DMS 273 (cell line): ENCODE data around the gene MAGI2.
"Not testable (repeated sequence)": the region's sequence is repeated elsewhere in the genome, so short reads cannot be mapped to it uniquely, and the experiment has no call there.

Source experiments
- DNase-seq: peaks from one replicate; lab custom pipeline; 2025; ENCODE audit not compliant: unreplicated experiment; lab: John Stamatoyannopoulos, UW

The MAGI2 gene

DNA sequence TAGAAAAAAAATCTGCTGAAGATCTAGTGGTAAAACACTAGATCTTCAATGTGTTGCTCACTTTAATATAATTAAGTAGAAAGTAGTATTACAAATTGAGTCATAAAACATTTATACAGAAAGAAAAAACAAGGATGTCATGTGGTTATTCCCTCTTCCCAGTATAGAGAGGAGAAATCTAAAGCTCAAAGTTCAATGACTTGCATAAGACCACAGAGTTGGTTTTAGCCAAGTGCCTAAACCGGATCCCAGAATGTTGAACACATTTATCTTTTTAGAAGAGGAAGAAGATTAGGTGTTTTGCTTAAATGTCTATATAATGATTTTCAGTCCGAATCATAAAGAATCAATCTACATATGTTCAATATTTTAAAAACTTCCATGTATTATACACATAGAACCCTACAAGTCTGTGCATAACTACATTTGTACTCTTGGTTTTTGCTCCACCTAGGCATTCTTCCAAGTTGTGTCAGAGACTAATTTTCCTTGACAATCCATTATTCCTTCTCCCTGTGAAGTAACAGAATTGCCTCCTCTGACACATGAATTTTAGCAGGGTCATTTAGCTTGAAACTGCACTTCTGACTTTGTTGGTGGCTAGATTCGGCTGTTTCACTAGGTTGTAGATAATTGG, 389.2 kb downstream of the MAGI2 start:
- DNase-seq = no peak

DNA sequence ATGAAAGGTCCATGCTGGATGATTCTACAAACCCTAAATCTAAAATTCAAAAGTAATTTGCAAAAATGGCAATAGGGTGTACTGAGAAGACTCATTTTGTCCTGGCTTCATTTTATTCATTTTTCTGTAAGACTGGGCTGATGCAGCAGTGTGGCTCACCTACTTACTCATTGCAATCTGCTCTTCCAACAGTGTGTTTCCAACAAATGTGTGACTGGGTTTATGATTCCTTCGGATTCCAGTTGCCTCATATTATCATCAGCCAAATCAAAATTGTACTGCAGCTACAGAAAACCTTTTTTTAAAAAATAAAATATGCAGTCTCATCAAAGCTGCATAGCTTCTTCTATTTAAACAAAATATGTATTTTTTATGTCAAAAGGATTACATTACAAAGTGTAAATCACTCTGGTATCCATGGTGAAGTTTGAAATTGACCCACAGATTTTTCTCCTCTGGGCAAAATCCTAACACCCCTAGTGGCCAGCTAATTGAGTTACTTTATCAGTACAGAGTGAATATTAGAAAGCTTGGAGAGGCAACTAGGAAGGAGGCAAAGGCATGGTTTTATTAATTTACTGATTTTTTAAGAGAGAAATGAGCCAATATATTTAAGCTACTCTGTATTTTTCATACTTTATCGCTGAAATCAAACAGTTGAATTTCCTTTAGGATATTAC, 390.3 kb downstream of the MAGI2 start:
- peak; percentile 22 for DNase-seq

GRCh38 chr7:79060498-79060897, 393.0 kb downstream of the MAGI2 start:
- DNase-seq = no peak

GRCh38 chr7:79055722-79056415, 397.6 kb downstream of the MAGI2 start:
- DNase-seq = no peak

- no peak for DNase-seq
These were observed 401.6 kb downstream of the MAGI2 start for GRCh38 chr7:79051915-79052314.

DNA sequence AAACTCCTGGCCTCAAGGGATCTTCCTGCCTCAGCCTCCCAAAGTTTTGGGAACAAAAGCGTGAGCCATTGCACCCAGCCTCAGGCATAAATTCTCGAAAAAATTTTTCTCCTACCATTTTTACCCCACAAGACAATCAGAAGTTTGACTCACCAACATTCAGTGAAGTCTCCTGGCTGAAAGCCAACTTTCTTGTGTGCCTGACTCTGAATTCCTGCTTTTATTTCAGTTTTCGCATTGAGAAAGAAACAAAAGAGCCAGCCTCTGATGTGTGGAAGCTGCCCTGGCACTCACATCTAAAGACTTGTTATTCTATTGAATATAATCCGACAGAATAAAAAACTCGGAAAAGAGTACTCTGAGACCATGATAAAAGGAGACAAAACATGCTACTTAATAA, 402.9 kb downstream of the MAGI2 start:
- DNase-seq = peak; percentile 33

DNA sequence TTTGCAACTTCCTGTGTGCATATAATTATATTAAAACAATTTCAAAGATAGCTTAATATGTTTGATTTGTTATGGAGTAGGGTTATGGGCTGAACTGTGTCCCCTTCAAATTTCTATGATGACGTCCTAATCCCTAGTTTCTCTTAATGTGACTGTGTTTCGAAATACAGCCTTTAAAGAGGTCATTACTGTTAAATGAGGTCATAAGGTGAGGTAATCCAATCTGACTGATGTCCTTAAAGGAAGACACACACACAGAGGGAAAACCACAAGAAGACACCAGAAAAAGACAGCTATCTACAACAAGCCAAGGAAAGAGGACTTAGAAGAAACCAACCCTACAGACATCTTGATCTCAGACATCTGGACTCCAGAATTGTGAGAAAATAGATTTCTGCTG, 407.4 kb downstream of the MAGI2 start:
- DNase-seq = no peak

DNA sequence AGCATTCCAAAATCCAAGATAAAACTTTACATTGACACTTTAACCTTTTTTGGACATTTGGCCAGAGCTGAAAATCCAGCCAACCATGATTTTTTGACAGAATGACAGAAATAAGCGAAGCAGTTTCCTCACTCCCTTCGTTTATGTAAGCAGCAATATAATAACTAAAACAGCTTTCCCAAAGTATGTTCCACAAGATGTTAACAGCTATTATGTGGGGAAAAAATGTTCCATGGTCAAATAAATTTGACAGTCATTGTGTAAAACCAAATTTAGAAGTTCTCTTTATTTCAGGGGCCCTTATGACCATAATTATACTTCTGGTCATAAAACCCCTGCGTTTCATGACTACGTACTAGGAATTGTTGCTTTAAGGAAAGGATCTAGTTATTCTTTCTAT, 416.5 kb downstream of the MAGI2 start:
- DNase-seq = no peak

DNA sequence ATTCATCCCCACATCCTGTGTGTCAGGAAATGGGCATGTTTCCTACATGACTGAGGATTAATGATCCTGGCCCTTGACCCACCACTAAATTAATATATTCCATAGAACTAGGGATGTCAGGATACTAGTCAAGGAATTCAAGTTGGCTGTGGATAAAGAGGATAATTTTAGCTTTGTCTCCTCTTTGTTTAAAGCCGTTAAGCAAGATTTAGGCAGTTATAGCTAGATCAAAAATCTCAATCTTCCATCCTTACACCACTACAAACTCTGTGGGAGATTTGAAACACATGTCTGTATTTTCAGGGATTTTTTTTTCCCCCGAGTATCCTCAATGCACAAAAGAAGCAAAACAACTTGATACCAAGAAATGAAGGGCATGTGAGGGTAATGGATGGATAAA, 417.1 kb downstream of the MAGI2 start:
- no peak for DNase-seq

DNA sequence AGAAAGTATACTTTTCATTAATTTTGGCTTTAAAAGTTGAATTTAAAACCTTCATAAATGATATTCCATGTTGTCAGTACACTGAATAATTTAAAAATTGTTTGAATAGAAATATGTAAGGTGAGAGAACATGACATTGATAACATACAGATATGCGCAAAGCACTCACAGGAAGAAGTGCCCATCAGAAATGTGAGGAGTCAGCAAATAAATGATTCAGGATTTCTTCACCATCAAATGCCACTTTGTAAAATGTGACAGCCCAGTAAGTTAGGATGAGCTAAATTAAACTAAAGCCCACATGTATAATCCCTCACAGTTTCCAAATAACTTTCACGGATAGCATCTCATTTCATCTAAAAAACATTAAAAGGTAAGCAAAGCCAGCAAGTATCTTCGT, 417.6 kb downstream of the MAGI2 start:
- no peak for DNase-seq

DNA sequence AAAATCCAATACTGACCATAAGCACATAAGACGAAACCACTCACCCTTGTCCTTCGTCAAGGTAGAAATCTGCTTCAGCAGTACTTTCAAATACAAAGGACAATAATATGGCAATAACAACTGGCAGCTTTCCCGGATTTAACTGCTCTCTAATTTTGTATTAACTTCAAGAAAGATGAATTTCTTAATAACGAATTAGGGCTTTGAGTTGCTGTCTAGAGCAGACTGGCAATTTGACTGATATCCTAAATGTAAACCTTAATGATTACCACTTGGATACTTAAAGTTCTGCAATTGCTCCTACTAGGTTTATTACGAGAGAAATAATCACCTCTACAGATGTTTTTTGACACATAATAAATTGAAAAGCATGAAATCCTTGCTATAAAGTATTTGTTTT, 418.7 kb downstream of the MAGI2 start:
- no peak for DNase-seq

GRCh38 chr7:79019711-79020110, 433.8 kb downstream of the MAGI2 start:
- DNase-seq = not testable (repeated sequence)

DNA sequence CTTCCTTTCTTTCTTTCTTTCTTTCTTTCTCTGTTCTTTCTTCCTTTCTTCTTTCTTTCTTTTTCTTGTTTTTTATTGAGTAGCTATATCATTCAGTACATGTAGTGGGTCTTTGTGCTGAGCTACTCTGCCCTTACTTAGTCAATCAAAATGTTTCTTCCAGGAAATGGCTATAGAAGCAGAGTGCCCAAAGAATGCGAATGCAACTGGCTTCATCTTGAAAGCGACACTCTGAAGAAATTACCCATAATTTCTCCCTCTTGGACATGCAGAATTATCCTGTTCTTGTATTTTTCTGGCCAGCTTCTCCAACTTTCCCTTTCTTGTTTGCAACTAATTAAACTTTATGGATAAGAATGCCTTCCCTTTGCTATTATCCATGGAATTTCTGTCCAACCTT, 441.5 kb downstream of the MAGI2 start:
- DNase-seq = no peak

- DNase-seq = no peak
These were observed 443.8 kb downstream of the MAGI2 start for GRCh38 chr7:79009647-79010046.

DNA sequence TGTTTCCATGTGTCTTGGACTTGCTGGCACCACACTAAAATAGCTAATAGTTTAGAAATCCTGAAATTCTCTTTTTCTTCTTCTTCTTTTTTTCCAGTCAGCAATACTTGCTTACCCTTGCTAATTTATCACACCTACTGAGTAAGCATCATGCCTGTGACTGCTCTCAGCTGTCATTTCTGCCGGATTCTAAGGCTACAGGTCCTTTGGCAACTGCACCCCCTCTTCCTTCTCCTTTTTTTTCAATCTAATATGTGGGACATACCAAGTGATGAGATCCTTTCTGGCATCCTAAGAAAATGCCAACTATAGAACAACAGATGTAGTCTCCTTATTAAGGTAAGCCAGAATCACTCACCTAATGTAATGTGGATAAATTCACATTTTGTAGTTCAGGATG, 444.7 kb downstream of the MAGI2 start:
- no peak for DNase-seq

DNA sequence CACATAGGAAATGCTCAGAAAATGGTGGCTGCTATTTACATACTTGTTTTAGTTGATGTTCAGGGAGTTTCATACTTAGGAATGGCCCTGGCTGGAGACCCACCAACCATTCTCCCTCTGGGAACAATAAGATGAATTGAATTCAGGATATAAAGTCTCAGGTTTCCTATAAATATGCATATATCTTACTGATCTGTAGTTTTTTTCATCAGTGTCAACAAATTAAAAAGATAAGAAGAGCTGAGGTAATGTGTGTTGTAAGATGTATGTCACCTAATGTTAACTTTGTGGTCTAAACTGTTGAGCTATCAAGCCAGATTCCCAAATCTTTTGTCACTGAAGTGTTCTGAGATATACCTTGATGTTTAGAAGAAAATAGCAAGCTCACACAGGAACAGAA, 457.5 kb downstream of the MAGI2 start:
- DNase-seq = no peak

DNA sequence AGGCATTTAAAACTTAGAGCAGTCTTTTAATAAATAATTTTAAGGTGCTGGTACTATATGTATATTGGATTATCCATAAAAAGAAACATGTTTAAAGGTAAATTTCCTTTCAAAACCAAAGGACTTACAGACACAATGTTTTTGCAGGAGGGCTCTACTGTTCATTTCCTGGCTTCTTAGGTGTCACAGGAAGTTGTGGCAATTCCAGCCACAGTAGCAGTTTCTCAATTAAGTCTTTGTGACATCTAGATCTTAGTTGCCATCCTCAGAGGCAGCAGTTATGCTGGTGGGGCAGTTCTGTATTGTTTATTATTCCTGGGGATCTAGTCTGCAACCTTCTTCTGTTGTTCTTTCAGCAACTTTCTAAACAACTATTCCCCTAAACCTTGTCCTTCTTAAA, 460.1 kb downstream of the MAGI2 start:
- DNase-seq = no peak

GRCh38 chr7:78985509-78985908, 468.0 kb downstream of the MAGI2 start:
- no peak for DNase-seq

- DNase-seq = no peak
These were observed 470.0 kb downstream of the MAGI2 start for GRCh38 chr7:78983483-78983882.

DNA sequence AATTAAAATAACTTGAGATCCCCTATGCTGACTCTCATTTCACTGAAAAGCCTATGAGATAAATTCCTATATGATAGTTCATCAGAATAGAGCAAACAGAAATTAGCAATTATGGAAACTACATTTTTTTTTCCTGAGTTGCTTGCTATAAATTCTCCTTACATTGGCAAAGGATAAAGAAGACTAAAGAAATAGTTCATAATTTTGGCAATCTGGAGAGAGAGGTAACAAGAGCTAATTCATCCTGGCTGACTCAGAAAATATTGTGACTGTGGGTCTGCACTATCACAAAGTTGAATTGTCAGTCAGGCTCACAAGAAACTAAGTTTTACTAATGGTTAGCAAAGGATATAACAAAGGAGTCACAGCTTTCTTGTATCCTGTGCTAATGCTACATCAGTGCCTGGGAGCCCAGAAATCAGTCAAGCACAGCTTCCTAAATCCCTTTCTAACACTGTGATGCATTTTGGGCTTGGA, 483.0 kb downstream of the MAGI2 start:
- no peak for DNase-seq

- DNase-seq = no peak
These were observed 484.5 kb downstream of the MAGI2 start for GRCh38 chr7:78968951-78969350.

GRCh38 chr7:78967561-78967960, 485.9 kb downstream of the MAGI2 start:
- DNase-seq = not testable (repeated sequence)
